Fibroblast of lung (primary cell): ENCODE data around the gene TRIM44.

Source experiments
- CTCF ChIP-seq, 2 donors: IDR thresholded peaks in 1 of 2; conservative IDR thresholded peaks in 1 of 2; 1 replicate in 1 of 2; 2 replicates in 1 of 2; pipeline ENCODE4 v1.5.1; 2011 to 2012; ENCODE audit warnings: low read length in 2 of 2, control low read depth in 1 of 2, inconsistent platforms in 1 of 2, low read depth in 1 of 2, mild to moderate bottlenecking in 1 of 2
- EZH2 ChIP-seq: IDR thresholded peaks from 2 replicates; pipeline ENCODE4 v1.5.1; 2012; ENCODE audit warnings: low read length, control low read depth, mild to moderate bottlenecking; ENCODE audit errors: missing control alignments

GRCh38 chr11:35623621-35624168 lies 38.9 kb upstream of the TRIM44 start:
- no peak for TF ChIP-seq CTCF (conservative IDR thresholded peaks at IDR 0.05 in 1 of 2, IDR thresholded peaks at IDR 0.05 in 1 of 2; ENCODE audit: low read depth in 1 of 2, low read length in 2 of 2)
- no peak for TF ChIP-seq EZH2
